ENCODE results near the gene UQCC2.

UQCC2 gene

GRCh38 chr6:33691456-33692077 lies 19.9 kb downstream of the UQCC2 start:
- DNase-seq (ENCODE audit: low spot score): no peak
- no peak for FAIRE-seq

DNA sequence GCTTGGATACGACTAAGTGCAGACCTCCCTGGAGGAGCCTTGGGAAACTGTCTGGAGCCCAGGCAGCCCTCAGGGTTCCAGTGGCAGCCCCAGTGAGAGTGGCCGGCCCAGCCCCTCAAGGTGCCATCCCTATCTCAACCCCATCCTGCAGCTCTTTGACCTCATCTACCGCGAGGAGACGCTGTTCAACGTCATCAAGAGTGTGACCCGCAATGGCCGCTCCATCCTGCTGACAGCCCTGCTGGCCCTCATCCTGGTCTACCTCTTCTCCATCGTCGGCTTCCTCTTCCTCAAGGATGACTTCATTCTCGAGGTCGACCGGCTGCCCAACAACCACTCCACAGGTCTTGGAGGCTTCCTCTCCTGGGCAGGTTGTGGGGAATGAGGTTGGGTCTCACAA lies 20.7 kb downstream of the UQCC2 start:
- FAIRE-seq: no peak
- DNase-seq (ENCODE audit: low spot score): no peak

- DNase-seq (ENCODE audit: low spot score): peak; percentile 18
- FAIRE-seq: no peak
Observed at GRCh38 chr6:33689879-33690278, 21.6 kb downstream of the UQCC2 start.

- no peak for DNase-seq (ENCODE audit: low spot score)
- no peak for FAIRE-seq
Observed at GRCh38 chr6:33689148-33689494, 22.4 kb downstream of the UQCC2 start.

- FAIRE-seq (no peak), DNase-seq (ENCODE audit: low spot score) (no peak)
Observed at GRCh38 chr6:33688451-33689147, 22.9 kb downstream of the UQCC2 start.

DNA sequence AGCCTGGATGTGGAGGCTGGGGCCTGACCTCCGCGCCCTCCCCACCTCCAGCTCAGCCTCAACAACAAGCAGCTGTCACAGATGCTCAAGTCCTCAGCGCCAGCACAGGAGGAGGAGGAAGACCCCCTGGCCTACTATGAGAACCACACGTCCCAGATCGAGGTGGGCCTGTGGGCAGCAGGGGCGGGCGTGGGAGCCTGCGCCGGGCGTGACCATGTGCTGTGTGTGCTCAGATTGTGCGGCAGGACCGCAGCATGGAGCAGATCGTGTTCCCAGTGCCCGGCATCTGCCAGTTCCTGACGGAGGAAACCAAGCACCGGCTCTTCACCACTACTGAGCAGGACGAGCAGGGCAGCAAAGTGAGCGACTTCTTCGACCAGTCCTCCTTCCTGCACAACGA lies 23.5 kb downstream of the UQCC2 start:
- DNase-seq (ENCODE audit: low spot score): no peak
- FAIRE-seq: no peak

DNA sequence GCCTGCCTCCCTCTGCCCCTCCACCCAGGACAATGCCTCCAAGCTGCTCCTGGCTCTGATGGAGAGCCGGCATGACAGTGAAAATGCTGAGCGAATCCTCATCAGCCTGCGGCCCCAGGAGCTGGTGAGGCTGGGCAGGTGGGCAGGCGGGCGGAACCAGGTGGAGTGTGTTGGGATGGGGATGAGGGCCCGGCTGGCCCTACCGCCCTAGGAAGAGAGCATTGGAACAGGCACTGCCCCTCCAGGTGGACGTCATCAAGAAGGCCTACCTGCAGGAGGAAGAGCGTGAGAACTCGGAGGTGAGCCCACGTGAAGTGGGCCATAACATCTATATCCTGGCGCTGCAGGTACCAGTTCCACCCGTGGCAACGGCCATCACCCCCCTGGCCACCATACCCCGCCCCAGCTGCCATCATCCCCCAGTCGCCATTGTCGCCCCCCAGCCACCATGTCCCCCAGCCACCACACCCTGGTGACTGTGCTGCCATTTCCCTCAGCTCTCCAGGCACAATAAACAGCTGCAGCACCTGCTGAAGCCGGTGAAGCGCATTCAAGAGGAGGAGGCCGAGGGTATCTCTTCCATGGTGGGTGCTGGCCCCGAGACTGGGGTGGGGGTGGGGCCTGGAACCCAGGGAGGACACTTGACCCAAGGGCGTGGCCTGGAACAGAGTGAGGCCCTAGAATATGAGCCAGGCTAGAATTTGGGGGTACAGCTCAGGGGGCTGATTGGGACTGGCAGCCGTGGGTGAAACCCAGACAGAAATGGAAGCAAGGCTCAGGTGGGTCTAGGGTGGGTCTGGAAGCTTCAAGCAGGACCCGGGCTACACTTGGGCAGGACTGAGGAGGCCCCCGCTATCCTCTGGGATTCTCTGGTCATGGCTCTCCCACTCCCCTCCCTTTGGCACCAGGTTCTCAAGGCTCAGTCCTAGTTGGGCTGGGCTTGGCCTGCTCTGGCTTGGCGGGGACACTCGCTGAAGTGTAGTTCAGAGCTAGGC lies 24.2 kb downstream of the UQCC2 start:
- FAIRE-seq (no peak), DNase-seq (ENCODE audit: low spot score) (no peak)

GRCh38 chr6:33686225-33686924 lies 25.1 kb downstream of the UQCC2 start:
- FAIRE-seq (no peak), DNase-seq (ENCODE audit: low spot score) (no peak)

DNA sequence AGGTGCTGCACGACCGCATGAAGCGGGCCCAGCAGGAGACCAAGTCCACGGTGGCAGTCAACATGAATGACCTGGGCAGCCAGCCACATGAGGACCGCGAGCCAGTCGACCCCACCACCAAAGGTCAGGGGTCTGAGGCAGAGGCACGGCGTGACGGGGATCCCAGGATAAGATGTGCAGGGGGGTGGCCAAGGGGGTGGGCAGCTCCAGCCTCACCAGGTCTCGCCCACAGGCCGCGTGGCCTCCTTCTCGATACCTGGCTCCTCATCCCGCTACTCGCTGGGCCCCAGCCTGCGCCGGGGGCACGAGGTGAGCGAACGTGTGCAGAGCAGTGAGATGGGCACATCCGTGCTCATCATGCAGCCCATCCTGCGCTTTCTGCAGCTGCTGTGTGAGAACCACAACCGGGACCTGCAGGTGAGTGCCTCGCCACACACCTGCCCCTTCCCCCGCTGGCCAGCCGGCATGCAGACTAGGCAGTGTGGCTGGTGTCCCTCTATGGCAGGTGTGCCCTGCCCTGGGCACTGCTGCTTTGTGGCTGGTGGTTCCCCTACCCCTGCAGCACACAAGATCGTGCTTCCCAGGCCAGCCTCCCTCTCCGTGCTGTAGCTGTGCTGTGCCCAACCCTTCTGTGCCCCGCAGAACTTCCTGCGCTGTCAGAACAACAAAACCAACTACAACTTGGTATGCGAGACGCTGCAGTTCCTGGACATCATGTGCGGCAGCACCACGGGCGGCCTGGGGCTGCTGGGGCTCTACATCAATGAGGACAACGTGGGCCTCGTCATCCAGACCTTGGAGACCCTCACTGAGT lies 25.9 kb downstream of the UQCC2 start:
- FAIRE-seq (no peak), DNase-seq (ENCODE audit: low spot score) (no peak)

DNA sequence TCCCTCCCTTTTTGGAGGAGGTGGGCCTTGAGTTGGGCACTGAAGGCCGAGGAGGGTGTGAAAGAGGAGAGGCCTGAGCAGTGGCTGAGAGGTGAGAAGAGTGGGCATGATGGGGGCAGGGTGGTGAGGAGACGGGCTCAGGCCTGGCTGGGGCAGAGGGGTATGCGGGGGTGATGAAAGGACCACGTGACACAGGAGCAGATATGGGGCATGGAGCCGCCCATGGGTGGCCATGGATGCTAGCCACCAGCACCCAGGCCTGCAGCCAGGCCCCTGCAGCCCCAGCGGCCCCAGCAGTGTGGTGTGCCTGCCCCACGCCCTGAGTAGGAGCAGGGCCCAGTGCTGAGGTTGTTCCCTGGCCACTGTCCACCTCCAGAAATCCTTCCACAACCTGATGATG lies 26.5 kb downstream of the UQCC2 start:
- no peak for FAIRE-seq
- no peak for DNase-seq (ENCODE audit: low spot score)

DNA sequence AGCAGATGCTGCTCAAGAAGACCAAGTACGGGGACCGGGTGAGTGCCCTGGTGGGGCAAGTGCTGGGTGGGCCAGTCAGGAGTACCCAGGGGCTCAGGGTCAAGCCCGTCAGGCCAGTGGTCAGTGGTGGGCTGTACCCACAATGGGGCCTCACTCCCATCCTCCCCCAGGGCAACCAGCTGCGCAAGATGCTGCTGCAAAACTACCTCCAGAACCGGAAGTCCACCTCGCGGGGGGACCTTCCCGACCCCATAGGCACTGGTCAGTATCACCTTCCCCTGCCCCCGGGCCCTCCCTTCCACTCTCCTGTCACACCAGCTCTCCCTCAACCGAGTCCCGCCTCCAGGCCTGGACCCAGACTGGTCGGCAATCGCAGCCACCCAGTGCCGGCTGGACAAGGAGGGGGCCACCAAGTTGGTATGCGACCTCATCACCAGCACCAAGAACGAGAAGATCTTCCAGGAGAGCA lies 27.0 kb downstream of the UQCC2 start:
- no peak for FAIRE-seq

GRCh38 chr6:33683576-33684427 lies 27.7 kb downstream of the UQCC2 start:
- DNase-seq (ENCODE audit: low spot score) (no peak), FAIRE-seq (no peak)

More for the DNA sequence above, 27.0 kb downstream of the UQCC2 start:
- no peak for DNase-seq (ENCODE audit: low spot score)

DNA sequence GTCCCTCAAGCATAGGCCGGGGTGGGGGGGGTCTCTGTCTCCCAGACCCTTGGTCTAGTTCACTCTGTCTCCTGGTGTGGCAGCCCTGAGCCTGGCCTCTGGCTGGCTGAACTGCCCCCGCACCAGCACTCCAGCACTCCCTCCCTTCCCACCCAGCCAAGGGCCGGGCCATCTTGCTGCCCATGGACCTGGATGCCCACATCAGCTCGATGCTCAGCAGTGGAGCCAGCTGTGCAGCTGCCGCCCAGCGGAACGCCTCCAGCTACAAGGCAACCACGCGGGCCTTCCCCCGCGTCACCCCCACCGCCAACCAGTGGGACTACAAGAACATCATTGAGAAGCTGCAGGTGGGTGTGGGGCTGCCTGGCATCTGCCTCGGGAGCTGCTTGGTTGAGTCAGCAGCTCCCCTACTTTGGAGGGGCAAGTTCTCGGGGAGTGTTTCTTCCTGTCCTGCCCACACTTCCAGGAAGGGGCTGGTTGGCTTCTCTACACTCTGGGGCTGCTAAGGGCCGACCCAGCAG lies 28.4 kb downstream of the UQCC2 start:
- FAIRE-seq (no peak), DNase-seq (ENCODE audit: low spot score) (no peak)

GRCh38 chr6:33682341-33682740 lies 29.2 kb downstream of the UQCC2 start:
- FAIRE-seq (no peak), DNase-seq (ENCODE audit: low spot score) (no peak)

DNA sequence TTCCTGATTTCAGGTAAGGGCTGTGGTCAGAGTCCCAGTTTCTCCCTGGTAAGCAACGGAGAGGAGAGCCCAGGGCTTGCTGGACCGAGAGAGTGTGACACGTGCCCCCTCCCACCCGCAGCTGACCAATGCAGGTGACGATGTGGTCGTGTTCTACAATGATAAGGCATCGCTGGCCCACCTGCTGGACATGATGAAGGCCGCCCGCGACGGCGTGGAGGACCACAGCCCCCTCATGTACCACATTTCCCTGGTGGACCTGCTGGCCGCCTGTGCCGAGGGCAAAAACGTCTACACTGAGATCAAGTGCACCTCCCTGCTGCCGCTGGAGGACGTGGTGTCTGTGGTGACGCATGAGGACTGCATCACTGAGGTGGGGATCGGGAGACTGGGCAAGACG lies 31.7 kb downstream of the UQCC2 start:
- no peak for DNase-seq (ENCODE audit: low spot score)
- no peak for FAIRE-seq

- no peak for DNase-seq (ENCODE audit: low spot score)
- no peak for FAIRE-seq
Observed at GRCh38 chr6:33678932-33679490, 32.5 kb downstream of the UQCC2 start.

DNA sequence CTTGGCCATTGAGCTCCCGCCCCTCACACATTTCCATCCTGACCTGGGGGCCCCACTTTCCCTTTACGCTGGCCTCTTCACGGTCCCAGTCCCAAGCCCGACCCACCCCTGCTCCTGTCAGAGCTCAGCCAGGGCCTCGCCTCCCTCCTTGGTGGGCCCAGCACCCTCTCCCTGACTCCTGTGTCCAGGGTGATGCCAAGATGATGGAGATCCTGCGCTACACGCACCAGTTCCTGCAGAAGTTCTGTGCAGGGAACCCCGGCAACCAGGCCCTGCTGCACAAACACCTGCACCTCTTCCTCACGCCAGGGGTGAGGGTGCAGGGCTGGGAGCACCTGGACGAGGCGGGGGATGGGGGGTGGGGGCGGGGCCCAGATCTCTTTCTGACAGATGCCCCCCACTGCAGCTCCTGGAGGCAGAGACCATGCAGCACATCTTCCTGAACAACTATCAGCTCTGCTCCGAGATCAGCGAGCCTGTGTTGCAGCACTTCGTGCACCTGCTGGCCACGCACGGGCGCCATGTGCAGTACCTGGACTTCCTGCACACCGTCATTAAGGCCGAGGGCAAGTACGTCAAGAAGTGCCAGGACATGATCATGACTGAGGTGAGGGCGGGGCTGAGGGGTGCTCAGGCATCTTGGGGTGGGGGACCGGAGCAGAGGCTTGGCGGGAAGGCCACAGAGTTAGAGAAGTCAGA lies 33.1 kb downstream of the UQCC2 start:
- DNase-seq (ENCODE audit: low spot score) (no peak), FAIRE-seq (no peak)

- FAIRE-seq: no peak
- no peak for DNase-seq (ENCODE audit: low spot score)
Observed at GRCh38 chr6:33677689-33678088, 33.8 kb downstream of the UQCC2 start.

Data from RCC 7860 (cell line).